SK-N-MC (cell line): ENCODE measurements around the gene TCHP.
"Not testable (repeated sequence)": the region's sequence is repeated elsewhere in the genome, so short reads cannot be mapped to it uniquely, and the experiment has no call there.

Source experiments
- DNase-seq: peaks from one replicate; pipeline ENCODE4 v3.0.0-alpha.2; 2011; ENCODE audit warnings: low read depth, low spot score
- H3K27ac ChIP-seq: fragments of 200-600 bp; sonication (generic); 2 replicates; pipeline ENCODE4 v1.5.1; 2016; ENCODE audit warnings: mixed run types
- H3K36me3 ChIP-seq: fragments of 200-600 bp; sonication (generic); 2 replicates; pipeline ENCODE4 v1.6.1; 2017; ENCODE audit warnings: antibody characterized with exemption, low read length, mixed read lengths; ENCODE audit not compliant: insufficient read depth
- H3K4me3 ChIP-seq: fragments of 200-600 bp; sonication (generic); 2 replicates; pipeline ENCODE4 v1.5.1; 2016
- H3K9ac ChIP-seq: fragments of 200-600 bp; sonication (generic); 2 replicates; pipeline ENCODE4 v1.8.0; 2017; ENCODE audit warnings: mixed run types, mixed read lengths; ENCODE audit not compliant: insufficient read length
- H3K9me3 ChIP-seq: fragments of 200-600 bp; sonication (generic); 2 replicates; pipeline ENCODE4 v1.6.1; 2017; ENCODE audit warnings: low read depth, mild to moderate bottlenecking, antibody characterized with exemption, low read length, moderate library complexity, mixed read lengths
- EZH2 ChIP-seq: fragments of 200-600 bp; sonication (generic); IDR thresholded peaks from one replicate; pipeline ENCODE4 v1.6.1; 2017; ENCODE audit warnings: antibody characterized with exemption
- FOXP2 ChIP-seq: optimal IDR thresholded peaks from 2 replicates; pipeline ENCODE3; 2011; ENCODE audit warnings: mild to moderate bottlenecking, moderate library complexity; ENCODE audit not compliant: insufficient read depth; ENCODE audit errors: extremely low read length, control extremely low read depth
- POLR2AphosphoS5 ChIP-seq: IDR thresholded peaks from 2 replicates; pipeline ENCODE4 v1.6.1; 2012; ENCODE audit warnings: mild to moderate bottlenecking, low read depth, low read length, borderline replicate concordance

The TCHP gene

GRCh38 chr12:109885616-109886015 is 14.5 kb upstream of the TCHP start:
- no peak overlapping the region for H3K4me3 ChIP-seq
- TF ChIP-seq FOXP2 (no peak), EZH2 (no peak)
- no peak for DNase-seq
- H3K9ac ChIP-seq = no peak overlapping the region
- no peak overlapping the region for H3K27ac ChIP-seq
- no peaks in the 10 kb centered on the region for H3K36me3 ChIP-seq
- H3K9me3 ChIP-seq = no peaks in the 10 kb centered on the region

GRCh38 chr12:109888179-109889020 is 11.7 kb upstream of the TCHP start:
- Histone ChIP-seq H3K36me3 (no peaks in the 10 kb centered on the region), H3K9ac (no peak overlapping the region), H3K27ac (no peak overlapping the region), H3K4me3 (no peak overlapping the region), H3K9me3 (no peaks in the 10 kb centered on the region)
- TF ChIP-seq POLR2AphosphoS5 (no peak), EZH2 (no peak), FOXP2 (no peak)
- no peak for DNase-seq

- H3K27ac ChIP-seq = no peak overlapping the region
- TF ChIP-seq FOXP2 (no peak), EZH2 (no peak), POLR2AphosphoS5 (no peak)
- H3K9ac ChIP-seq = no peak overlapping the region
- no peak overlapping the region for H3K4me3 ChIP-seq
- DNase-seq = no peak
- H3K36me3 ChIP-seq = no peaks in the 10 kb centered on the region
- H3K9me3 ChIP-seq = no peaks in the 10 kb centered on the region
Measured at GRCh38 chr12:109890620-109891170, 9.4 kb upstream of the TCHP start.

GRCh38 chr12:109891731-109892130 is 8.3 kb upstream of the TCHP start:
- H3K27ac ChIP-seq, H3K4me3 ChIP-seq, H3K9ac ChIP-seq, DNase-seq, H3K9me3 ChIP-seq, H3K36me3 ChIP-seq: not testable (repeated sequence)

GRCh38 chr12:109892165-109892715 is 7.8 kb upstream of the TCHP start:
- H3K9me3 ChIP-seq = no peaks in the 10 kb centered on the region
- TF ChIP-seq FOXP2 (no peak), POLR2AphosphoS5 (no peak), EZH2 (no peak)
- no peak for DNase-seq
- H3K36me3 ChIP-seq = no peaks in the 10 kb centered on the region
- H3K4me3 ChIP-seq = no peak overlapping the region
- no peak overlapping the region for H3K9ac ChIP-seq
- no peak overlapping the region for H3K27ac ChIP-seq

- H3K27ac ChIP-seq = no peak overlapping the region
Measured at GRCh38 chr12:109892748-109893147, 7.3 kb upstream of the TCHP start.

GRCh38 chr12:109893261-109893995 is 6.6 kb upstream of the TCHP start:
- no peak for TF ChIP-seq POLR2AphosphoS5
- no peak for TF ChIP-seq EZH2
- no peak for TF ChIP-seq FOXP2
- Histone ChIP-seq H3K36me3 (no peaks in the 10 kb centered on the region), H3K27ac (no peak overlapping the region), H3K9me3 (no peaks in the 10 kb centered on the region), H3K4me3 (no peak overlapping the region), H3K9ac (no peak overlapping the region)
- no peak for DNase-seq

More at GRCh38 chr12:109892748-109893147, 7.3 kb upstream of the TCHP start:
- no peak overlapping the region for H3K4me3 ChIP-seq
- no peak for DNase-seq
- no peak overlapping the region for H3K9ac ChIP-seq
- TF ChIP-seq POLR2AphosphoS5 = no peak
- no peak for TF ChIP-seq FOXP2
- H3K9me3 ChIP-seq = no peaks in the 10 kb centered on the region
- H3K36me3 ChIP-seq = no peaks in the 10 kb centered on the region

GRCh38 chr12:109894939-109895338 is 5.1 kb upstream of the TCHP start:
- Histone ChIP-seq H3K4me3 (no peak overlapping the region), H3K9ac (no peak overlapping the region), H3K27ac (no peak overlapping the region), H3K9me3 (no peaks in the 10 kb centered on the region), H3K36me3 (no peaks in the 10 kb centered on the region)
- DNase-seq = no peak
- no peak for TF ChIP-seq FOXP2
- TF ChIP-seq EZH2 = no peak
- no peak for TF ChIP-seq POLR2AphosphoS5
